Esophagus squamous epithelium (tissue), 4 donors: ENCODE measurements around the gene EVC.

ENCODE experiments used
- CTCF ChIP-seq, 6 experiments: fragments of 450-650 bp in 4 of 6; fragments of 200-600 bp in 2 of 6; sonication (generic) in 2 of 6; IDR thresholded peaks; one replicate each; pipeline ENCODE4 v1.5.1; 2016 to 2019; ENCODE audit warnings: antibody characterized with exemption in 6 of 6, mild to moderate bottlenecking in 4 of 6, moderate library complexity in 4 of 6
- POLR2A ChIP-seq, 4 donors: fragments of 450-650 bp; IDR thresholded peaks; one replicate each; pipeline ENCODE4 v1.6.1; 2017; ENCODE audit warnings: antibody characterized with exemption in 4 of 4, mild to moderate bottlenecking in 4 of 4, moderate library complexity in 3 of 4

- no peak for TF ChIP-seq CTCF (IDR thresholded peaks at IDR 0.05)
- TF ChIP-seq POLR2A (IDR thresholded peaks at IDR 0.05): no peak
Observed at GRCh38 chr4:5845035-5845905, 134.3 kb downstream of the EVC start.
